Fibroblast of skin of left quadriceps (primary cell): ENCODE data around the gene LGR4.

Experiments
- DNase-seq, 2 experiments: peaks; one replicate each; pipeline ENCODE4 v3.0.0-alpha.2; 2013; ENCODE audit warnings: low read depth in 2 of 2

Gene LGR4

GRCh38 chr11:27403195-27403594, 69.4 kb downstream of the LGR4 start:
- no peak for DNase-seq

- DNase-seq: no peak
These were observed 70.1 kb downstream of the LGR4 start for GRCh38 chr11:27402450-27402849.

GRCh38 chr11:27401833-27402316, 70.7 kb downstream of the LGR4 start:
- DNase-seq: no peak

GRCh38 chr11:27401280-27401832, 71.2 kb downstream of the LGR4 start:
- DNase-seq: no peak

GRCh38 chr11:27398400-27398770, 74.2 kb downstream of the LGR4 start:
- no peak for DNase-seq

- DNase-seq: no peak
These were observed 74.8 kb downstream of the LGR4 start for GRCh38 chr11:27397624-27398399.

GRCh38 chr11:27396259-27396839, 76.2 kb downstream of the LGR4 start:
- no peak for DNase-seq

GRCh38 chr11:27395556-27396258, 76.9 kb downstream of the LGR4 start:
- no peak for DNase-seq

- no peak for DNase-seq
These were observed 77.8 kb downstream of the LGR4 start for GRCh38 chr11:27394781-27395228.

- DNase-seq: peak in 1 of 2 experiments; percentile 23
These were observed 80.1 kb downstream of the LGR4 start for GRCh38 chr11:27392278-27393114.

- DNase-seq: no peak
These were observed 81.1 kb downstream of the LGR4 start for GRCh38 chr11:27391331-27392015.

GRCh38 chr11:27390318-27391295, 82.0 kb downstream of the LGR4 start:
- DNase-seq: peak in 1 of 2 experiments; percentile 30

- DNase-seq: no peak
These were observed 83.7 kb downstream of the LGR4 start for GRCh38 chr11:27388869-27389268.

GRCh38 chr11:27388001-27388400, 84.6 kb downstream of the LGR4 start:
- DNase-seq: no peak

GRCh38 chr11:27387362-27387761, 85.2 kb downstream of the LGR4 start:
- DNase-seq: no peak

GRCh38 chr11:27386181-27386845, 86.3 kb downstream of the LGR4 start:
- DNase-seq: no peak

GRCh38 chr11:27385245-27385644, 87.3 kb downstream of the LGR4 start:
- peak; percentile 39 to 42 for DNase-seq

GRCh38 chr11:27384227-27384626, 88.4 kb downstream of the LGR4 start:
- DNase-seq: no peak

- DNase-seq: no peak
These were observed 88.9 kb downstream of the LGR4 start for GRCh38 chr11:27383645-27384044.
